Measurements from ENCODE around the gene GZMM.

- TF ChIP-seq CTCF (IDR thresholded peaks at IDR 0.05), result no peak
- TF ChIP-seq POLR2A (IDR thresholded peaks at IDR 0.05), result no peak
Observed at GRCh38 chr19:534088-534487, 9.8 kb upstream of the GZMM start.

Measured in thyroid gland (tissue), 4 donors.